ENCODE measurements around the gene DNAH10. TPM values are rescaled to one million over a fixed set of nuclear protein-coding genes. Genes with fewer than 3 reads are reported as not detected.

Gene DNAH10
- total RNA-seq, 1 donor from 2014 or later = not detected

DNA sequence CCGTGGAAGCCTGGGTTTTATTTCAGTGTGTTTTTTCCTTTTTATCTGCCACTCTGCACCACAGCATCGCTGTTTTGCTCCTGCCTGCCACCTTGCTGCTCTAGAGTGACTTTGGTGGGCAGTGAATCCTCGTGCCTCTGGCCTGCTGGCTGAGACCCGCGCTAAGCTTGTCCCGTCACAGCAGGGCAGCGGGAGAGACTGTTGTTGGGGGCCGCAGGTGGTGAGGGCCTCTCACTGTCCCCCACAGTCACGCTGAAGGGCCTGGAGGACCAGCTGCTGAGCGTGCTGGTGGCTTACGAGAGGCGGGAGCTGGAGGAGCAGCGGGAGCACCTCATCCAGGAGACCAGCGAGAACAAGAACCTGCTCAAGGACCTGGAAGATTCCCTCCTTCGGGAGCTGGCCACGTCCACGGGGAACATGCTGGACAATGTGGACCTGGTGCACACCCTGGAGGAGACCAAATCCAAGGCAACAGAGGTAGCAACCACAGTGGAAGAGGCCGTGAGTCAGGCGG is 155.3 kb downstream of the DNAH10 start:
- H3K27me3 ChIP-seq (ENCODE audit: low read depth) = peaks cover 63% of the 10 kb centered on the region
- H3K4me1 ChIP-seq = no peaks in the 10 kb centered on the region
- TF ChIP-seq, protein P1, sequence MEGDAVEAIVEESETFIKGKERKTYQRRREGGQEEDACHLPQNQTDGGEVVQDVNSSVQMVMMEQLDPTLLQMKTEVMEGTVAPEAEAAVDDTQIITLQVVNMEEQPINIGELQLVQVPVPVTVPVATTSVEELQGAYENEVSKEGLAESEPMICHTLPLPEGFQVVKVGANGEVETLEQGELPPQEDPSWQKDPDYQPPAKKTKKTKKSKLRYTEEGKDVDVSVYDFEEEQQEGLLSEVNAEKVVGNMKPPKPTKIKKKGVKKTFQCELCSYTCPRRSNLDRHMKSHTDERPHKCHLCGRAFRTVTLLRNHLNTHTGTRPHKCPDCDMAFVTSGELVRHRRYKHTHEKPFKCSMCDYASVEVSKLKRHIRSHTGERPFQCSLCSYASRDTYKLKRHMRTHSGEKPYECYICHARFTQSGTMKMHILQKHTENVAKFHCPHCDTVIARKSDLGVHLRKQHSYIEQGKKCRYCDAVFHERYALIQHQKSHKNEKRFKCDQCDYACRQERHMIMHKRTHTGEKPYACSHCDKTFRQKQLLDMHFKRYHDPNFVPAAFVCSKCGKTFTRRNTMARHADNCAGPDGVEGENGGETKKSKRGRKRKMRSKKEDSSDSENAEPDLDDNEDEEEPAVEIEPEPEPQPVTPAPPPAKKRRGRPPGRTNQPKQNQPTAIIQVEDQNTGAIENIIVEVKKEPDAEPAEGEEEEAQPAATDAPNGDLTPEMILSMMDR (IDR thresholded peaks at IDR 0.05; ENCODE audit: borderline replicate concordance) = no peak
- H3K9me3 ChIP-seq (replicated peaks) = no peaks in the 10 kb centered on the region
- H3K36me3 ChIP-seq = no peaks in the 10 kb centered on the region
- no peak overlapping the region for H3K27ac ChIP-seq (replicated peaks)
- no peak for DNase-seq
- H3K4me3 ChIP-seq = no peak overlapping the region
- intact Hi-C loops (cut with micrococcal nuclease) = no loop called here

- TF ChIP-seq, protein P1 (IDR thresholded peaks at IDR 0.05; ENCODE audit: borderline replicate concordance) = no peak
Measured at GRCh38 chr12:123919980-123920360, 157.9 kb downstream of the DNAH10 start.

DNA sequence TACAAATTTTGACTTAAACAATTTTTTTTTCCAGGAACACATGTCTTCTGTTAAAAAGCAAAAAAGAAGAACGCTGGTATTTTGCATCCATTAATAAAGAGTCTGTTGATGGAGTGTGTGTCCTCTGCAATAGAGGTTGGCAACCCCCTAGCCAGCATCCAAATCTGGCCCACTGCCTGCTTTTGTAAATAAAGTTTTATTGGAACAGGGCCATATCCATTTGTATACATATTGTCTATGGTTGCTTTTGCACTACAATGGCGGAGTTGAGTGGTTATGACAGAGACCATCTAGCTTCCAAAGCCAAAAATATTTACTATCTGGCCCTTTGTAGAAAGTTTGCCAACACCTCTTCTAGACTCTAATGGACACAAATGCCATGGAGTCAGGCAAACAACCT is 160.9 kb downstream of the DNAH10 start:
- TF ChIP-seq, protein P1 (IDR thresholded peaks at IDR 0.05; ENCODE audit: borderline replicate concordance) = no peak
- intact Hi-C loops (cut with micrococcal nuclease) = no loop called here
- DNase-seq = no peak
- Histone ChIP-seq H3K9me3 (replicated peaks) (no peaks in the 10 kb centered on the region), H3K36me3 (no peaks in the 10 kb centered on the region), H3K27me3 (ENCODE audit: low read depth) (peaks cover 49% of the 10 kb centered on the region), H3K27ac (replicated peaks) (no peak overlapping the region), H3K4me3 (no peak overlapping the region), H3K4me1 (no peaks in the 10 kb centered on the region)

More at GRCh38 chr12:123919980-123920360, 157.9 kb downstream of the DNAH10 start:
- no peak for DNase-seq
- intact Hi-C loops (cut with micrococcal nuclease) = no loop called here
- Histone ChIP-seq H3K4me3 (no peak overlapping the region), H3K27me3 (ENCODE audit: low read depth) (peaks cover 48% of the 10 kb centered on the region), H3K9me3 (replicated peaks) (no peaks in the 10 kb centered on the region), H3K36me3 (no peaks in the 10 kb centered on the region), H3K27ac (replicated peaks) (no peak overlapping the region), H3K4me1 (no peaks in the 10 kb centered on the region)

DNA sequence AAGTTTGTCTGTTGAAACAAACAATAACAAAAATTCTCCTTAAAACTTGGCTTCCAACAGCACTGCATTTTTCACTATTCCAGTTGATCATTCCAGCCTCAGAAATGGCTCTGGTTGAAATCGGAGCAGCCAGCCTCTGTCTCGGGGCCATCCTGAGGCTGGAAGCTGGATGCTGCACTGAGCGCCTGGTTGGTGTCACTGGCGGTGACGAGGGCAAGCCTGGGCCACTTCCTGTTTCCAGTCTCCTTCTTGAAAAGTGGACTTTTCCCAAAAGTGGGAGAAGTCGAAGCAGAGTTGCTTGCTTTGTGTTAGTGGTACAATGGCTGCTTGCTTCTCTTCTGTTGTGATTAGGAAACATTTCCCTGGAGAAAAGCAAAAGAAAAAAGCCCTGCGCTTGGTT is 161.8 kb downstream of the DNAH10 start:
- intact Hi-C loops (cut with micrococcal nuclease) = no loop called here
- DNase-seq = no peak
- Histone ChIP-seq H3K4me3 (no peak overlapping the region), H3K9me3 (replicated peaks) (no peaks in the 10 kb centered on the region), H3K27me3 (ENCODE audit: low read depth) (peaks cover 46% of the 10 kb centered on the region), H3K36me3 (no peaks in the 10 kb centered on the region), H3K27ac (replicated peaks) (no peak overlapping the region), H3K4me1 (no peaks in the 10 kb centered on the region)
- TF ChIP-seq, protein P1 (IDR thresholded peaks at IDR 0.05; ENCODE audit: borderline replicate concordance) = no peak

GRCh38 chr12:123924539-123924938 is 162.4 kb downstream of the DNAH10 start:
- Histone ChIP-seq H3K36me3 (no peaks in the 10 kb centered on the region), H3K27ac (replicated peaks) (no peak overlapping the region), H3K9me3 (replicated peaks) (no peaks in the 10 kb centered on the region), H3K27me3 (ENCODE audit: low read depth) (peaks cover 46% of the 10 kb centered on the region), H3K4me3 (no peak overlapping the region), H3K4me1 (no peaks in the 10 kb centered on the region)
- no peak for DNase-seq
- intact Hi-C loops (cut with micrococcal nuclease) = no loop called here
- TF ChIP-seq, protein P1 (IDR thresholded peaks at IDR 0.05; ENCODE audit: borderline replicate concordance) = no peak
